ENCODE data around the gene SLC9A9.

DNA sequence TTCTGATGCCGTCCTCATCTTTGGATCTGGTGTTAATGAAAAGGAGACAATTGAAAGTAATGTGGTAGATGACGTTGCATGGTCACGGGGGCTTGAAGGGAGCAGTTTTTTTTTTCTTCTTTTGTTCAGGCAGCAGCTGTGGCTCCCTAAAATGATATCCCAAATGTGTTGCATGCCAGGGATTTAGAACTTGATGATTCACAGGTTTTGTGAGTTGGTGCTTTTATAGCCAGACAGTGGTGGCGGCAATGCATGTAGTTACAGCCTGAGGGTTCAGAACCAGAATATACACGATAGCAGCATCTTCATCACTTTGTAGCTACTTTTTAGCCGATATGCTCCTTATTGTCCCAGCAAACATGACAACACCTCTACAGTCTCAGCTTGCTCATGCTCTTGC, 595.3 kb downstream of the SLC9A9 start:
- TF ChIP-seq EP300 (IDR thresholded peaks at IDR 0.05; ENCODE audit: borderline replicate concordance in 1 of 2, low read depth in 1 of 2, low read length in 1 of 2) (no peak), FOXM1 (IDR thresholded peaks at IDR 0.05; ENCODE audit: low read depth) (no peak), JUND (IDR thresholded peaks at IDR 0.05) (no peak), EZH2phosphoT487 (IDR thresholded peaks at IDR 0.05; ENCODE audit: borderline replicate concordance, low read depth) (no peak), NFIC (IDR thresholded peaks at IDR 0.05; ENCODE audit: borderline replicate concordance) (no peak)
- TF ChIP-seq, protein P1, sequence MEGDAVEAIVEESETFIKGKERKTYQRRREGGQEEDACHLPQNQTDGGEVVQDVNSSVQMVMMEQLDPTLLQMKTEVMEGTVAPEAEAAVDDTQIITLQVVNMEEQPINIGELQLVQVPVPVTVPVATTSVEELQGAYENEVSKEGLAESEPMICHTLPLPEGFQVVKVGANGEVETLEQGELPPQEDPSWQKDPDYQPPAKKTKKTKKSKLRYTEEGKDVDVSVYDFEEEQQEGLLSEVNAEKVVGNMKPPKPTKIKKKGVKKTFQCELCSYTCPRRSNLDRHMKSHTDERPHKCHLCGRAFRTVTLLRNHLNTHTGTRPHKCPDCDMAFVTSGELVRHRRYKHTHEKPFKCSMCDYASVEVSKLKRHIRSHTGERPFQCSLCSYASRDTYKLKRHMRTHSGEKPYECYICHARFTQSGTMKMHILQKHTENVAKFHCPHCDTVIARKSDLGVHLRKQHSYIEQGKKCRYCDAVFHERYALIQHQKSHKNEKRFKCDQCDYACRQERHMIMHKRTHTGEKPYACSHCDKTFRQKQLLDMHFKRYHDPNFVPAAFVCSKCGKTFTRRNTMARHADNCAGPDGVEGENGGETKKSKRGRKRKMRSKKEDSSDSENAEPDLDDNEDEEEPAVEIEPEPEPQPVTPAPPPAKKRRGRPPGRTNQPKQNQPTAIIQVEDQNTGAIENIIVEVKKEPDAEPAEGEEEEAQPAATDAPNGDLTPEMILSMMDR (IDR thresholded peaks at IDR 0.05) = no peak

Measured in SK-N-SH (cell line).